A549 (cell line): ENCODE data around the gene LYZL4.

Experiments used
- BHLHE40 ChIP-seq: IDR thresholded peaks from 2 replicates; pipeline ENCODE4 v1.6.1; 2012; ENCODE audit warnings: low read depth, low read length, inconsistent platforms
- CHD4 ChIP-seq: fragments of 200-600 bp; sonication (generic); IDR thresholded peaks from 2 replicates; pipeline ENCODE4 v1.6.1; 2016; ENCODE audit warnings: antibody characterized with exemption, mild to moderate bottlenecking, borderline replicate concordance
- NPAS2 ChIP-seq: fragments of 250-450 bp; sonication (Bioruptor Pico); IDR thresholded peaks from 2 replicates; pipeline ENCODE4 v1.8.0; 2022; ENCODE audit warnings: mild to moderate bottlenecking, moderate library complexity, borderline replicate concordance
- POLR2A ChIP-seq: IDR thresholded peaks from 2 replicates; pipeline ENCODE4 v1.6.1; 2012; ENCODE audit warnings: mild to moderate bottlenecking, low read length
- RFX5 ChIP-seq: fragments of 450-650 bp; IDR thresholded peaks from 2 replicates; pipeline ENCODE4 v1.7.1; 2014; ENCODE audit warnings: antibody characterized with exemption, mild to moderate bottlenecking, moderate library complexity
- TFCP2L1 ChIP-seq: fragments of 250-450 bp; sonication (Bioruptor Pico); IDR thresholded peaks from 2 replicates; pipeline ENCODE4 v1.5.0; 2021; ENCODE audit warnings: mild to moderate bottlenecking
- TF ChIP-seq, protein P1 (sequence below): fragments of >200 bp; sonication (Bioruptor Twin); formaldehyde crosslinking; IDR thresholded peaks from 3 replicates; pipeline ENCODE4 v1.5.1; 2016

DNA sequence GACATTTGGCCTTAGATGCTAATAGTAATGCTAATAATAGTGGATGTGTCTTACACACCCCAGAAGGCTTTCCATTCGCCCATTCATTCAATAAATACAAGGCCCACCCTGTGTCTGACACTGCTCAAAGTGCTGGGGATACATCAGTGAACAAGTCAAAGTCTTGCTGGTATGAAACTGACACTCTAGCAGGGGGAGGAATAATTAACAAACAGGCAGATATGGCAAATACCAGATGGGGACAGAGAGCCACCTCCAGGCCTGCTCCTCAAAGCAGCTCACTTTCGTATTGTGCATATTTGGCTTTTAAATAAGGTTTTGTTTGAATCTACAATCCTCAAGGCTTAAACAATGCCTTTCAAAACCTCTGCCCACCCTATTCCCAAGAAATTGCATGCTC, 28.3 kb upstream of the LYZL4 start:
- TF ChIP-seq CHD4 (no peak), TFCP2L1 (CRISPR knock-in tag) (no peak), NPAS2 (CRISPR knock-in tag) (no peak), BHLHE40 (no peak), POLR2A (no peak), RFX5 (no peak)
- TF ChIP-seq, protein P1, sequence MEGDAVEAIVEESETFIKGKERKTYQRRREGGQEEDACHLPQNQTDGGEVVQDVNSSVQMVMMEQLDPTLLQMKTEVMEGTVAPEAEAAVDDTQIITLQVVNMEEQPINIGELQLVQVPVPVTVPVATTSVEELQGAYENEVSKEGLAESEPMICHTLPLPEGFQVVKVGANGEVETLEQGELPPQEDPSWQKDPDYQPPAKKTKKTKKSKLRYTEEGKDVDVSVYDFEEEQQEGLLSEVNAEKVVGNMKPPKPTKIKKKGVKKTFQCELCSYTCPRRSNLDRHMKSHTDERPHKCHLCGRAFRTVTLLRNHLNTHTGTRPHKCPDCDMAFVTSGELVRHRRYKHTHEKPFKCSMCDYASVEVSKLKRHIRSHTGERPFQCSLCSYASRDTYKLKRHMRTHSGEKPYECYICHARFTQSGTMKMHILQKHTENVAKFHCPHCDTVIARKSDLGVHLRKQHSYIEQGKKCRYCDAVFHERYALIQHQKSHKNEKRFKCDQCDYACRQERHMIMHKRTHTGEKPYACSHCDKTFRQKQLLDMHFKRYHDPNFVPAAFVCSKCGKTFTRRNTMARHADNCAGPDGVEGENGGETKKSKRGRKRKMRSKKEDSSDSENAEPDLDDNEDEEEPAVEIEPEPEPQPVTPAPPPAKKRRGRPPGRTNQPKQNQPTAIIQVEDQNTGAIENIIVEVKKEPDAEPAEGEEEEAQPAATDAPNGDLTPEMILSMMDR: no peak
